ENCODE measurements around the gene TTYH2. TPM values are rescaled to one million over a fixed set of nuclear protein-coding genes. Genes with fewer than 3 reads are reported as not detected.

TTYH2 gene
- total and polyA plus RNA-seq, 10 donors = 2.7 to 22.7 (median 17.7) TPM

DNA sequence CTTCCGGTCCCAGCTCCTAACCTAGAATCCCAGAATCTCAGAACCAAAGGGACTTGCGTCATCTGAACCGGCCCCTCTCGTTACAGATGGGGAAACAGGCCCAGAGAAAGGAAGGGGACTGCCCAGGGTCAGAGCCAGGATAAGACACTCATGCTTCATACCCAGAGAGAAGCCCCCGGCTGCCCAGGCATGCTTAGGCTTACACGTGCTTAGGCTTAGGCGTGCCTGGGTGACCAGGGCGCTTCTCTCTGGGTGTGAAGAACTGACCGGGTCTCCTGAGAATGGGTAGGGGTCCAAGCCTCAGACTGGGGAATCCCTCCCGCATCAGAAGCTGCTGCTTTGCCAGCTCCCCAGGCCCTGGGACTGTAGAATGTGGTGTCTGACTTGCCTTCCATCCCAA lies 30.8 kb downstream of the TTYH2 start:
- TF ChIP-seq, protein P1, sequence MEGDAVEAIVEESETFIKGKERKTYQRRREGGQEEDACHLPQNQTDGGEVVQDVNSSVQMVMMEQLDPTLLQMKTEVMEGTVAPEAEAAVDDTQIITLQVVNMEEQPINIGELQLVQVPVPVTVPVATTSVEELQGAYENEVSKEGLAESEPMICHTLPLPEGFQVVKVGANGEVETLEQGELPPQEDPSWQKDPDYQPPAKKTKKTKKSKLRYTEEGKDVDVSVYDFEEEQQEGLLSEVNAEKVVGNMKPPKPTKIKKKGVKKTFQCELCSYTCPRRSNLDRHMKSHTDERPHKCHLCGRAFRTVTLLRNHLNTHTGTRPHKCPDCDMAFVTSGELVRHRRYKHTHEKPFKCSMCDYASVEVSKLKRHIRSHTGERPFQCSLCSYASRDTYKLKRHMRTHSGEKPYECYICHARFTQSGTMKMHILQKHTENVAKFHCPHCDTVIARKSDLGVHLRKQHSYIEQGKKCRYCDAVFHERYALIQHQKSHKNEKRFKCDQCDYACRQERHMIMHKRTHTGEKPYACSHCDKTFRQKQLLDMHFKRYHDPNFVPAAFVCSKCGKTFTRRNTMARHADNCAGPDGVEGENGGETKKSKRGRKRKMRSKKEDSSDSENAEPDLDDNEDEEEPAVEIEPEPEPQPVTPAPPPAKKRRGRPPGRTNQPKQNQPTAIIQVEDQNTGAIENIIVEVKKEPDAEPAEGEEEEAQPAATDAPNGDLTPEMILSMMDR (IDR thresholded peaks at IDR 0.05 in 8 of 11, conservative IDR thresholded peaks at IDR 0.05 in 3 of 11) = no peak
- TF ChIP-seq POLR2AphosphoS5 (IDR thresholded peaks at IDR 0.05) (no peak), POLR2A (IDR thresholded peaks at IDR 0.05) (no peak)
- Histone ChIP-seq H3K4me1 (peaks cover 0 to 23% (median 13%) of the 10 kb centered on the region in 6 donors), H3K36me3 (peaks cover 0 to 44% (median 0%) of the 10 kb centered on the region in 6 donors), H3K9me3 (no peaks in the 10 kb centered on the region), H3K27me3 (replicated peaks in 1 of 7) (no peaks in the 10 kb centered on the region), H3K4me3 (no peak overlapping the region), H3K27ac (no peak overlapping the region)
- no peak for DNase-seq
- WGBS, 5 donors = 84 to 96% (median 88%) methylated on average over 6 to 10 of the region's 10 CpGs
- intact Hi-C loops (cut with DNase I; ENCODE audit: low total_unique reads) = no loop called here

DNA sequence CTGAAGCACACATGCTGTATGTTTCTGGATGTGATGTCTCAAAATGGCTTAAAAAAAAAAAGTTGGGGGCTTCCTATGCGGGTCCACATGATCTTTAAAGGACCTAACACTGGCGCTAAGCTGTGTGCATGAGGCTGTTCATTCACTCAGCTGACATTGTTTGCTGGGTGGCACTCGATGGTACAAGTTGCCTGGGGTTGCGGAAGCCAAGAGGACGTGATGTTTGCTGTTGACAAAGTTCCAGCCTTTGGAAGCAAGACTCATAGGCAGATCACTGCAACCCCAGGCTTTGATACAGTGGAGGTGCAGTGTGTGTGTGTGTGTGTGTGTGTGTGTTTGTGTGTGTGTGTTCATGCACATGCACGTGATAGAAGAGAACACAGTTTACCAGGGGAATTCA lies 31.2 kb downstream of the TTYH2 start:
- DNase-seq = no peak
- H3K27me3 ChIP-seq (replicated peaks in 1 of 7) = no peaks in the 10 kb centered on the region

DNA sequence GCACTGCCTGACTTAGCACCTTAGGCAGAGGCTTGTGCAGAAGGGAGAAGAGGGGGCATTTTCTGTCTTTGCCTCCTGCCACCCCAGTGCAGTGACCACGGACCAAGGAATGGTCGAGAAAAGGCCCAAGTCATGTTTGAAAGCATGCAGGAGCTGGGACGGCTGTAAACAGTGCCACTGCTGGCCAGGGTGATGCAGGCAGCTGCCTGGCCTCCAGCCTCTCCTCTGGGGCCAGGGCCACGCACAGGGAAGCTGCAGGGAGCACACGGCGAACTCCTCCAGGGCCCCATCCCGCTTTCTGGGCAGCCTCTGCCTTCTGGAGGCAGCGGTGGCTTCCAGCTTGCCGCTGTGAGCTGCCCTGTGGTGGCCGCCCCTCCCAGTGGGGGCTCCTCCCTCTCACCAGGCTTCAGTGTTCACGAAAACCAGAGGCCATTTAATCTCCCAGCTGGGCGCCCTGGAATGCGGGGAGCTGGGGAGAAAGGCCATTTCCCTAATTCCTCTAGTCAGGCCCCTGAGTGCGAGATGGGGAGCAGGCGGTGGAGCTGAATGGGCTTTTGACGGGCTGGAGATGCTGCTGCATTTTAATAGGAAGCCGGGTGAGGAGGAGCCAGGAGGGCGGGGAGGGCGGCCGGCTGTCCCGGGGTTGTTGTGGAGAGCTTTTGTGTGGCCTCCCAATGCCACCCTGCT lies 31.9 kb downstream of the TTYH2 start:
- H3K9me3 ChIP-seq = no peaks in the 10 kb centered on the region
- H3K36me3 ChIP-seq = peaks cover 0 to 44% (median 0%) of the 10 kb centered on the region in 6 donors
- WGBS, 5 donors = 72 to 92% (median 87%) methylated on average over 20 to 21 of the region's 21 CpGs
- H3K4me3 ChIP-seq = no peak overlapping the region
- intact Hi-C loops (cut with DNase I; ENCODE audit: low total_unique reads) = no loop called here
- no peak for DNase-seq
- H3K4me1 ChIP-seq = peaks cover 0 to 20% (median 12%) of the 10 kb centered on the region in 6 donors
- H3K27me3 ChIP-seq (replicated peaks in 1 of 7) = no peaks in the 10 kb centered on the region
- TF ChIP-seq POLR2A (IDR thresholded peaks at IDR 0.05) (no peak), POLR2AphosphoS5 (IDR thresholded peaks at IDR 0.05) (no peak)
- TF ChIP-seq, protein P1 (IDR thresholded peaks at IDR 0.05 in 8 of 11, conservative IDR thresholded peaks at IDR 0.05 in 3 of 11) = no peak
- no peak overlapping the region for H3K27ac ChIP-seq

More for the DNA sequence above, 31.2 kb downstream of the TTYH2 start:
- TF ChIP-seq POLR2A (IDR thresholded peaks at IDR 0.05) = no peak
- TF ChIP-seq POLR2AphosphoS5 (IDR thresholded peaks at IDR 0.05) = no peak
- TF ChIP-seq, protein P1 (IDR thresholded peaks at IDR 0.05 in 8 of 11, conservative IDR thresholded peaks at IDR 0.05 in 3 of 11) = no peak
- H3K9me3 ChIP-seq = no peaks in the 10 kb centered on the region
- intact Hi-C loops (cut with DNase I; ENCODE audit: low total_unique reads) = no loop called here
- H3K4me3 ChIP-seq = no peak overlapping the region
- H3K4me1 ChIP-seq = peaks cover 0 to 23% (median 13%) of the 10 kb centered on the region in 6 donors
- H3K27ac ChIP-seq = no peak overlapping the region
- WGBS, 5 donors = 80 to 92% (median 90%) methylated on average over 6 of the region's 6 CpGs
- peaks cover 0 to 44% (median 0%) of the 10 kb centered on the region in 6 donors for H3K36me3 ChIP-seq

DNA sequence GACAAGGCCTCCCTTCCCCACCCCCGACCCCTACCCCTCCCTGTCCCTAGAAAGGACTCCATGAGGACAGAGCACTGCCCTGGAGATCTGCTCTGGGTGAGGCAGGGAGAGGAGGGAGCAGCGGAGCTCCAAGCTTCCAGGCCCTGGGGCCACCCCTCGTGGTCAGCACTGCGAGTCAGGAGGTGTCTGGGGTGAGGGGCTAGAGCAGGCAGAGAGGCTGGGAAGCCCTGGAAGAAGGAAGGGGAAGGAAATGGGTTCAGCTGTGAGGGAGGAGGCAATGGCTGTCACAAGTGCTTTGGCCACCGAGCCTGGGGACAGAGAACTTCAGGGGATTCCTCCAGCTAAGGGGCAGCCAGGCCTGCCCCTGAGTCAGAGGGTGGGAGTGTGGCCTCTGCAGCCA lies 32.5 kb downstream of the TTYH2 start:
- Histone ChIP-seq H3K9me3 (no peaks in the 10 kb centered on the region), H3K27ac (no peak overlapping the region), H3K4me3 (no peak overlapping the region), H3K27me3 (replicated peaks in 1 of 7) (no peaks in the 10 kb centered on the region), H3K4me1 (peaks cover 0 to 14% (median 9%) of the 10 kb centered on the region in 6 donors), H3K36me3 (peaks cover 0 to 44% (median 0%) of the 10 kb centered on the region in 6 donors)
- intact Hi-C loops (cut with DNase I; ENCODE audit: low total_unique reads) = no loop called here
- whole genome bisulfite sequencing, 5 donors = 40 to 47% (median 43%) methylated on average over 4 to 5 of the region's 5 CpGs
- TF ChIP-seq POLR2AphosphoS5 (IDR thresholded peaks at IDR 0.05) (no peak), POLR2A (IDR thresholded peaks at IDR 0.05) (no peak)
- TF ChIP-seq, protein P1 (IDR thresholded peaks at IDR 0.05 in 8 of 11, conservative IDR thresholded peaks at IDR 0.05 in 3 of 11) = no peak
- no peak for DNase-seq
